T-helper 2 cell (primary cell): ENCODE measurements around the gene ZCCHC8.
A peak's percentile ranks its signal among the peaks of the same experiment; 100 is the strongest.
"Not testable (repeated sequence)": the region's sequence is repeated elsewhere in the genome, so short reads cannot be mapped to it uniquely, and the experiment has no call there.

Experiments
- DNase-seq, 5 experiments: peaks; one replicate each; pipeline versions ENCODE4 v3.0.0 to v3.0.0-alpha.2; 2012 to 2022

The ZCCHC8 gene

DNA sequence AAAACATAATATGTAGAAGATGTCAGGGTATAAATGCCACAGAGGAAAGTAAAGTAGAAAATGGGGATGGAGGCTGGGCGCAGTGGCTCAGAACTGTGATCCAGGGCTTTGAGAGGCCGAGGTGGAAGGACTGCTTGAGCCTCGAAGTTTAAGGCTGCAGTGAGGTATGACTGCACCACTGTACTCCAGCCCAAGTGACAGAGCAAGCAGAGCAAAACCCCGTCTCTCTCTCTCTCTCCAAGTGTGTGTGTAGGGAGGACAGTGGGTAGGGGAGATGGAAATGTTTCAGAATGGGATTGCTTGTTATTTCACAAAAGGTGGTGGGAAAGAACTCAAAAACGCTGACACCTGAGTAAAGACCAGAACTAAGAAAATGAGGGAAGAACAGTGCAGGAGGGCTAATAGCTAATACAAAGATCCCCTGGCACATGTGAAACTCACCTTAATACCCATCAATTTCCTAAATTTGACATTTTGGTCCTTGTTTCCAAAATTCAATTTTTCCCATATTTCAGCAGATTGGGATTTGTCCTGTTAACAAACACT, 5.7 kb upstream of the ZCCHC8 start:
- no peak for DNase-seq

DNA sequence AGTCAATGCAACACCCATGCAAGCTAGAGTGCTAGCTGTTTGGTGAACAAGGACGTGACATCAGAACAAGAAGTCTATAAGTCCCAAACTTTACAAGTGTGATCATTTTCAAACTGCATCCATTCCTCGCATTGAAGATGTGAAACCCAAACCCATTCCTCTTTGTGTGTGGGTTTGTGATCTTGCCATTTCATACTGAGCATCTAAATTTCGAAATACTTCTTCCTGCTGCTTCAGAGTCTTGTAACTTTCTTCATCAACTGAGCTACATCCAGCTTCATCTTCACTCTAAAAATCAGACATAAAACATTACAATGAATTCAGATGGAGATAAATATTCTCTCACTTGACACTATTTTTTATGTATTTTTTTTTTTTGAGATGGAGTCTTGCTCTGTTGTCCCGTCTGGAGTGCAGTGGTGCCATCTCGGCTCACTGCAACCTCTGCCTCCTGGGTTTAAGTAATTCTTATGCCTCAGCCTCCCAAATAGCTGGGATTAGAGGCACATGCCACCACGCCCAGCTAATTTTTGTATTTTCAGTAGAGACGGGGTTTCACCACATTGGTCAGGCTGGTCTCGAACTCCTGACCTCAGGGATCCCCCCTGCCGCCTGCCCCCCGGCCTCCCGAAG, 4.8 kb upstream of the ZCCHC8 start:
- DNase-seq: no peak

DNA sequence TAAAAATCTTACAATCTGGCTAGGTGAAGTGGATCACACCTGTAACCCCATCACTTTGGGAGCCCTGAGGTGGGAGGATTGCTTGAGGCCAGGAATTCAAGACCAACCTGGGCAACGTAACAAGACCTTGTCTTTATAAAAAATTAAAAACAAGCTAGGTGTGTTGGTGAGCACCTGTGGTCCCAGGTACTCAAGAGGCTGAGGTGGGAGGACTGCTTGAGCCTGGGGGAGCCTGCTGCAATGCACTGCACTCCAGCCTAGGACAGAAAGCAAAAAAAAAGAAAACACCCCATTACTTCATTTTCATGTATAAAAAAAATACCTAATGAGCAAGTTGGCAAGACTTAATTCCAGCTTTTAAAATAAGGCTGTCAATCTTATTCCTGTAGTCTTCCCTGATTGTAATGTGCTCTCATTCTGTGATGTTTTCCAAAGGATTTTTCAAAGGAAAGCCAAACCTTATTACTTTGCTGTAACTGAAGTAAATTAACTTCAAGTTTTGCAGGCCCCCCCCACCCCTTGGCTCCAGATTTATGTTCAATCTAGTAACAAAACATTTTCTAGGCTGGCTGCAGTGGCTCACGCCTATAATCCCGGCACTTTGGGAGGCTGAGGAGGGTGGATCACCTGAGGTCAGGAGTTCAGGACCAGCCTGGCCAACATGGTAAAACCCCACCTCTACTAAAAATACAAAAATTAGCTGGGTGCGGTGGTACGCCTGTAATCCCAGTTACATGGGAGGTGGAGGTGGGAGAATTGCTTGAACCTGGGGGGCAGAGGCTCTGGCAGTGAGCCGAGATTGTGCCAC, 3.3 kb upstream of the ZCCHC8 start:
- no peak for DNase-seq

DNA sequence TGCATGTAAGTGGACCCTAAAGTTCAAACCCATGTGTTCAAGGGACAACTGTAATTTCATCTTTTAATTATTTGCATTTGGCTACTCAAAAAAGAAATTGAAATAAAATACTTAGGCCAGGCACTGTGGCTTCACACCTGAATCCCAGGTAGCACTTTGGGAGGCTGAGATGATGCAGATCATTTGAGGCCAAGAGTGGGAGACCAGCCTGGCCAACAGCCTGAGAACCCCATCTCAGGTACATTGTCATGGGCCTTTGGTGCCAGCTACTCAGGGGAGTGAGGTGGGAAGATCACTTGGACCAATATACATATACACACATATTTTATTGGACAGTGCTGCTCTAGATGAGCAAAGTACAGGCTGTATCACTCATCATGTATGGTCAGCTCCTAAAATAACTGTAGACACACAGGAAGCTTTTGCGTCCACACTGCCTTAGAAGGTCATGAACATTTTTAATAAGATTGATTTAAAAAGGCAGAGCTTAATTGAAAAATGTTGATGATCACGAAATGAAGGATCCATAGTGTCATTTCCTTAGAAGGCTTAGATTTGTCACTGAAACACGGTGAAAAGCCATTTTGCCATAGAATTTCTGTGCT, 2.5 kb upstream of the ZCCHC8 start:
- no peak for DNase-seq

DNA sequence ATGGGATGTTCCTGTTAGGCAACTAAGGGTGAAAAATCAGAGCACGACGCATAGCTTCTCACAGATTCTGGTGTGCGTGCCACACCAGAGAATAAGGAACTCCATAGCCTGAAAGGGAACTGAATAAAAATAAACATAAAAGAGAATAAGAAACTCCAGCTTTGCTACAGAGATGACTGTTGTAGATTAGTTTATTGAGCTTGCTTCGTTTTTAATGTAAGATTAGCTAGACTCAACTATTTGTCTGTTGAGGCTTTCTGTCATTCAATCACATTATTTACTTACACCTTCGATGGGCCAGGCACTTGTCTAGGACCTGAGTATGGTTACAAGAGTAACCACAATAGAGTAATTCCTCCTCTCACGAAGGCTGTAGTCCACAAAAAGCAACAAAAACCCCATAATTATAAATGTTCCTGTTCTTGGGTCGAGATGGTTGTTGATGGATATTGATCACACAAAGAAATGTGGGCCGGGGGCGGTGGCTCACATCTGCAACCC, 807 bp upstream of the ZCCHC8 start:
- peak in 1 of 5 experiments; percentile 48 for DNase-seq

DNA sequence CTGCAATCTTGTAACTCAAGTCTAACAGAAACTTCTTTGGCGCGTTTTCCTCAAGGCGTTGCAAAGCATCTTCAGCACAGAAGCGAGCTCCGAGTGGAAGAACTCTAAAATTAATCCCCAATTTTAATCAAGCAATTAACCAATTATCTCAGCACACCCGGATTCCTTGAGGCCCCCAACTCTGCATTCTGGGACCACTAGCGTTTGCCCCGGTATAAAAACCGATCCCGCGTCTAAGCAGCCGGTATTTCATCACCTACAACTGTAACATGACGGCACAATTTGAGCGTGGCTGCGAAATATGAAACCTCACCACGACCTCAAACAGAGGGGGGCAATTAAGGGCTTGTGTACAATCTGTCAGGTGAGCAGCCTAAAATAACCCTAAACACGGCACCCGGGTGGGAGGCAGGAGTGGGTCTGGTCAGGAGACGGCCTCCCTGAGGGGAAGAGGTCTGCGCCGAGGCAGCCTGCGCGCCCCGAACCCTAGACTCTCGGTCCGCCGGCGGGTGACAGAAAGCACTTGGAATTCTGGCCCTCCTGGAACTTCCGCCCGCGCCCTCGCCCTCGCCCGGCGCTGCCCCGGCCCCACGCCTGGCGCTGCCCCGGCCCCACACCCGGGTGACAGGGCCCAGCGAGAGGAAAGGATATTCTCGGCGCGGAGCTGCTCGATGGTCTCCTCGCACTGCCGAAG, 594 bp downstream of the ZCCHC8 start:
- DNase-seq: peak in 4 of 5 experiments; percentile 17 to 79 (median 32)

DNA sequence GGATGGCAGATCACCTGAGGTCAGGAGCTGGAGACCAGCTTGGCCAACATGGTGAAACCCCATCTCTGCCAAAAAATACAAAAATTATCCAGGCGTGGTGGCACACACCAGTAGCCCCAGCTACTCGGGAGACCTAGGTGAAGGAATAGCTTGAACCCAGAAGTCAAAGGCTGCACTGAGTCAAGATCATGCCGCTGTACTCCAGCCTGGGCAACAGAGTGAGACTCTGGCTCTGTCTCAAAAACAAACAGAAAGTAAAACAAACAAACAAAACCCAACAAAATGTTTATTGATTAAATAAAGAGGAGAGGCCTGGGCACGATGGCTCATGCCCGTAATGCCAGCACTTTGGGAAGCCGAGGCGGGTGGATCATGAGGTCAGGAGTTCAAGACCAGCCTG, 5.5 kb downstream of the ZCCHC8 start:
- no peak for DNase-seq

DNA sequence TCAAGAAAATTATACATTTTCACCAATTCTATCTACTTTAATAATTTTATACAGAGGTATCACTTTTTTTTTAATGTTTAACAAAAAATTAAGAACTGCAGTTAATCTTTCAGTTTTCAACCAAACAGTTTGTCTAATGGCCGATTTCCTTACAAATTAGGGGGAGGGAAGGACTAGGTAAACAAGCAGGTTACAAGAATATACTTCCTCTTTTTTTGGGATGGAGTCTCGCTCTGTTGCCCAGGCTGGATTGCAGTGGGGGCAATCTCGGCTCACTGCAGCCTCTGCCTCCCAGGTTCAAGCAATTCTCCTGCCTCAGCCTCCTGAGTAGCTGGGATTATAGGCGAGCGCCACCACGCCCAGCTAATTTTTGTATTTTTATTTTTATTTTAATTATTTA, 7.5 kb downstream of the ZCCHC8 start:
- DNase-seq: not testable (repeated sequence)

DNA sequence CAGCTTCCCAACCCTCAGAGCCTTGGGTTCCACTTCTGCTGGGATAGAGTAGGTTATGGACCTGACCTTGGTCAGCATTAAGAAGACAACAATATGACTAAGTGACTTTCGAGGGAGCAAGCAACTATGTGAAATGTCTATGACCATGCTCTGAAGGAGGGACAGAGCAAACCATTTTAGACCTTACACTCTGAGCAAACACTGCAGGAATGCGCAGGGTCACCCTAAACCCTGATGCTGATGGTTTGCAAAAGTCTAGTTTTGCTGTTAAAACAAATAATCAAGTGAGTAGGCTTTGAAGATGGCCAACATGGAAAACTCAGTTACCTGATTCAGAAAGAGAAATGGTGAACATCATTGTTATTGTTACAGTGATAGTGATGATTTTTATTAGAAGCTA, 8.7 kb downstream of the ZCCHC8 start:
- DNase-seq: no peak

DNA sequence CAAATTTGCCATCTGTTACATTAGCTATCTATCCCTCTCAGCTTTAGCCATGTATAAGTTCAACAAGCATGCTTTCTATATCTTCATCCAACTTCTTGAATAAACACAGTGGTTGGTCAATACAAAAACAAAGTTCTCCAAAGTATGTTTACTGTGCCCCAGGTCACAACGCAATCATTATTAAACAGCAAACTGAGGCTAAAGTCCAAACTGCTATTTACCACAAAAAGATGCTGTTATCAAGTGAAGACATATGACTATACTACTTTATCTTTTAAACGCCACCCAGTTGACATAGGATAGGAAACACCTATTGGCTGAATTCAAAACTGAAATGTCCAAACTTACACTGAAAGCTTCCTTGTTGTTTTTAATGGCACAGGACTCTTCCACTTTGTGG, 11.7 kb downstream of the ZCCHC8 start:
- no peak for DNase-seq

DNA sequence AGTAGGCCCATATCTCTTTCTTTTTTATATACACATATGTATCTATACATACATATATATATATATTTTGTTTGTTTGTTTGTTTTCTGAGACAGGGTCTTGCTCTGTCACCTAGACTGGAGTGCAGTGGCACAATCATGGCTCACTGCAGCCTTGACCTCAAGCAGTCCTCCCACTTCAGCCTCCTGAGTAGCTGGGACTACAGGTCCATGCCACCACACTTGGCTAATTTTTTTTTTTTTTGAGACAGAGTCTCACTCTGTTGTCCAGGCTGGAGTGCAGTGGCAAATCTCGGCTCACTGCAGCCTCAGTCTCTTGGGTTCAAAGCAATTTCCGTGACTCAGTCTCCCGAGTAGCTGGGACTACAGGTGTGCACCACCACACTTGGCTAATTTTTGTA, 12.9 kb downstream of the ZCCHC8 start:
- DNase-seq: not testable (repeated sequence)

DNA sequence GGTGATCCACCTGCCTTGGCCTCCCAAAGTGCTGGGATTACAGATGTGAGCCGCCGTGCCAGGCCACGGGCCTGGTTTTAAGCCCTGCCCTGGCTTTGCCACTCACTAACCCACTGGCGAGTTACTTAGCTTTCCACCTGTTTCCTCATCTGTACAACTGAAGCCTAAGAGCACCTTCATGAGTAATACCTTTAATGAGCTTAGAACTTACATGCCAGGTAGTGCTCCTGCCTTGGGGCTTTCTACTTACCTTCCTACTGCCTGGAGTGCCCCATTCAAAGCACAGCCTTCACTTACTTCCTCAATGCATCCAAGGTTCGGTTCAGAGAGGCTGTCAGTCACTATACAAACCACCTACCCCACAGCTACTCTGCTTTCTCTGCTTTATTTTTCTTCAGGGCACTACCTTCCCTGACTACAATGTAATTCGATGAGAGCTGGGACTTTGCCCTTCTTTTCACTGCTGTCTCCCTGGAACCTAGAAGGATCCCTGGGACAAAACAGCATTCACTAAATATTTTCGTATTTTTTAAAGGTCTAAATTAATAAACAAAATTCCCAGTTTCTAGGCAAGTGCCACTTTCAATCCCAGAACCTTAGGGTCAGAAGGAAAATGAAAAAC, 13.8 kb downstream of the ZCCHC8 start:
- DNase-seq: no peak

DNA sequence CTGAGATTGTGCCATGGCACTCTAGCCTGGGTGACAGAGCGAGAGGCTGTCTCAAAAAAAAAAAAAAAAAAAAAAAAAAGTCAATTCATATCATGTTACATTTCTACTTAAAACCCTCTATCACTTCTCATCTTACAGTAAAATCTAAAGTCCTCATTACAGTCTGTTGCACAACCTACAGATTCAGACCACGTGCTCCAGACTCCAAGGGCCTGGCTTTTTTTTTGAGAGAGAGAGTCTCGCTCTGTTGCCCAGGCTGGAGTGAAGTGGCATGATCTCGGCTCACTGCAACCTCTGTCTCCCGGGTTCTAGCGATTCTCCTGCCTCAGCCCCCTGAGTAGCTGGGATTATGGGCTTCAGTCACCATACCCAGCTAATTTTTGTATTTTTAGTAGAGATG, 14.4 kb downstream of the ZCCHC8 start:
- DNase-seq: peak in 1 of 5 experiments; percentile 63

DNA sequence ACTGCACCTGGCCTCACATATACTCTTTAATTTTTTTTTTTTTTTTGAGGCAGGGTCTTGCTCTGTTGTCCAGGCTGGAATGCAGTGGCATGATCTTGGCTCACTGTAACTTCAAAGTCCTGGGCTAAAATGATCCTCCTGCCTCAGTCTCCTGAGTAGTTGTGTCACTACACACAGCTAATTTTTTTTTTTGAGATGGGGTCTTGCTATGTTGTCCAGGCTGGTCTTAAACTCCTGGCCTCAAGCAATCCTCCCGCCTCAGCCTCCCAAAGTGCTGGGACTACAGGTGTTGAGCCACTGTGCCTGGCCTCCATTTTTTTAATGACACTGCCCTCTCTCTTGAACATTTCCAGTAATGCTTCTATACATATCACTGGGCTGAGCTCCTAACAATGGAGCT, 16.3 kb downstream of the ZCCHC8 start:
- not testable (repeated sequence) for DNase-seq

DNA sequence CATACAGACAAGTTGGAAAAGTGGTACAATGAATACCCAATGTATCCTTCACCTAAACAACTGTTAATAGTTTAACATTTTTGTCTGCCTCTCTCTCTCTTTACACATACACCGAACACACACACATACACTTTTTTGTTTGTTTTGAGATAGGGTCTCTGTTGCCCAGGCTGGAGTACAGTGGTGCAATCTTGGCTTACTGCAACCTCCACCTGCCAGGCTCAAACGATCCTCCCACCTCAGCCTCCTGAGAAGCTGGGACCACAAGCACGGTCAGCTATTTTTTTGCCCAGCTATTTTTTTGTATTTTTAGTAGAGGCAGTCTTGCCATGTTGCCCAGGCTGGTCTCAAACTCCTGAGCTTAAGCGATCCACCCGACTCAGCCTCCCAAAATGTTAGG, 16.8 kb downstream of the ZCCHC8 start:
- DNase-seq: no peak

DNA sequence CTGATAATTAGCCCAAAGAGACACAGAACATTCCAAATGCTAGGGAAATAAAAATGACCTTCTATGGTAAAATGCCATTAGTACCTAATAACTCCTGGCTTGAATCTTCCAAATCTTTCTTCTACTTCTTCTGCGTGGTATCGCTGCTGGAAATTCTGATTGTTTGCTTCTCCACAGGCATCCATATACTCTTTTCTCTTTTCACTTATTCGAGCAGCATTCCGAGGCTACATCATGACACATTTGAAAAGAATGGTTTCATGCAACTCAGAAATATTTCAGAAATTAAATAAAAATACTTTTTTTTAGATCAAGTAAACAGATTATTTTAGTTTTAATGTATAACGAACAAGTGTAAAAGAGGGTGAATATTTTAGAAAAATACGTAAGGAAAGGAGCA, 18.9 kb downstream of the ZCCHC8 start:
- DNase-seq: no peak

DNA sequence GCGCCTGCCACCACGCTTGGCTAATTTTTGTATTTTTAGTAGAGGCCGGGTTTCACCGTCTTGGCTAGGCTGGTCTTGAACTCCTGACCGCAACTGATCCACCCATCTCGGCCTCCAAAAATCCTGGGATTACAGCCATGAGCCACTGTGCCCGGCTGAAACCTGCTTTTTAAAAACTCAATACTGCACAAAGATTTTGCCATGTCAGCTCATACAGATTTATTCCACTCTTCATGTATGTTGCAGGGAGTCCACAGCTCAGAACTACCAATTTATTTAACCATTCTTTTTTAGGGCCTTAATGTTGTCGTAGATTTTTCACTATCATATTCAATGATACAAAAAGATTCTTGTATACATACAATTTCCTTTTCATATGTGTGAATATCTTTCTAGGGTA, 20.0 kb downstream of the ZCCHC8 start:
- no peak for DNase-seq

DNA sequence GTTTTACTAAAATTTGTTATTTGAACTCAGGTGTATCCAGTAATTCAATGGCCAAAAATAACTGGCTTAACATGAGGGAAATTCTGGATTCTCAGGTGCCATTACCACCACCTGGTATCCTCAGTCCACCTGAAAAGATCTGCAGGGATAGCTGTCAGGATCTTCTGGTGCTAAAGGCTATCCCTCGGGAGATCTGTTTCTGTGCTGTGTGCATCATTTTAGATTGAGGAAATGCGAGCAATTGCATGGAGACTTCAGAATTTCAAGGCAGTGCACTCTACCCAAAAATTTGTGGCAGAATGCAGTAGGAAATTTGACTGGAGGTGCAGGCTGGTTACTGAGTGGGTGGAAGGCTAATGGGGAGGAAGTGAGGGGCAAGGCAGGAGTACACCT, 26.4 kb downstream of the ZCCHC8 start:
- no peak for DNase-seq

DNA sequence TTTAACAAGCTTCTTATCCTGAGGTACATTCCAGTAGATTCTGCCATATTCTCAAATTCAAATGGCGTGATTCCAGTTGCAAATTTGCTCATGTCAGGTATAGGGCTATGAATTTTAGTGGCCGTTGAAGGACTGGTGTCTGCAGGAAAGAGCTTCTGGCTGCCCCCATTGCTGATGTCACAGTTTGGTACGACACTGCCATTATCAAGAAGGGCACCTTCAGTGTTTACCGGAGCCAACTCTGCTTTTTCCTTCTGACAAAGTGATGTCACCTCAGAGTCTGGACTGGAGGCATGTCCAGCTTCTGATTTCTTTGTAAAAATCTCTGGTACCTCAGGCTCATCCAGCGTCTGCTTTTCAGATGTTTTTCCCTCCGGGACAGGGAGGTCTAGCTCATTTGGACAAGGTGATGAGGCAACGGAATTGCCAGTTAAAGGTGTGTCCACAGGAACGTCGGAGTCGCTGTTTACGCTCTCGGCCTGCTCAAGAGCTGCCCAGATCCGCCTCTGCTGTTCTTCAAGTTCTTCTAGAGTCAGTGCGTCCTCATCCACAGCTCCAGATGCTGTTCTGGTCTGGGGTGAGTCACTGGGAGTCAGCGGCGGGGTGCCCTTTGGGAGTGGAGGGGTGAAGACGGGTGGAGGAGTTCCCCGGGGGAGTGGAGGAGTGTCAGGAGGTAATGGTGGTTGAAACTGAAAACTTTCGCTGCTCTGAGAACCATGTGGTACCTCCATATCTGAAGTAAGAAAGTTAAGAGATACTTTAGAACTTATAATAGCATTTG, 27.0 kb downstream of the ZCCHC8 start:
- DNase-seq: peak in 2 of 5 experiments; percentile 21

DNA sequence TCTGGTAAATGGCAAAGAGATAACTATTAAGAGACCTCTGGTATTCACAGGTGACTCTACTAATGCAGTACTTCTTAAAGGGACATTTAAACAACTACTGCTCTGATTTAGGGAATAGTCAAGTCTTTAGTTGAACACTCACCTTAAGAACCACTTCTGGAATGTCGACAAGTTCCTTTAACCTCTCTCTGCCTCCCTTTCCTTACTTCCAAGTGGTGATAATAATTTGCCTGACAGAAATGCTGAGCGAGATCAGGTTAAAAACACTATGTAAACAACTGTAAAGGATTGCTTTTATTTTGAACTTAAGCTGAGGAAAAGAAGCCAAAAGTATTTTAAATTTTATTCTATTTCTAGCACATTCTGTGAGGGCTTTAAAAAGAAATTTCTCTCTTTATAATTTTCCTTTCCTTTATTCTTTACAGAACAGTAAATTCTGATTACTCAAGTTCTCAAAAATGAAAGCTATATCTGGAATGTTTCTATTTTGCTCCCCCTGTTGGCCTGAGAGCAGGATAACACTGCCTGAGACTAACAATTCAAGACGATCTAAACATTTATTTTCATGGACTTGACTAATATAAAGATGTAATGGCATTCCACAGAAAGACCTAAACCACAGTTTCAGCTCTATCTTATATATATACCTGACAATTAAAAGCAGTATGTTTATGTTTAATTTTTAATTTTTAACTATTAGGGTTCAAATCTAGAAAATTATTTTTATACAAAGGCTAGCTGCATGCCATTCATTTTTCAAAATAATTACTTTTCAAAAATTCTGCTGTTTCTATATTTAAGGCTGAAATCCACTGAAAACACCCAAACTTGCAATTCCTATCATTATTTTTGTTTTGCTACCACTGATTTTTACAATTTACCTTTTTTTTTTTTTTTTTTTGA, 29.2 kb downstream of the ZCCHC8 start:
- peak in 2 of 5 experiments; percentile 30 to 65 for DNase-seq
